Measurements from ENCODE around the gene LIN37. TPM values are rescaled to one million over a fixed set of nuclear protein-coding genes. Genes with fewer than 3 reads are reported as not detected.

The LIN37 gene
- total and polyA plus RNA-seq, 2 of the 13 experiments (the other 11 are each of a cell fraction or from before 2014, with no cell fraction given) = 6.3 to 8.7 TPM

GRCh38 chr19:35717665-35718344 lies 30.6 kb upstream of the LIN37 start, which contains the start of gene KMT2B (continued):
- TF ChIP-seq ZBTB25 (CRISPR knock-in tag; IDR thresholded peaks at IDR 0.05) (peak; percentile 47; the same call in 1 of the 2 replicates), ZUFSP (CRISPR knock-in tag; IDR thresholded peaks at IDR 0.05; ENCODE audit: borderline replicate concordance) (no peak), KLF11 (CRISPR knock-in tag; IDR thresholded peaks at IDR 0.05) (no peak), SMARCC2 (IDR thresholded peaks at IDR 0.05) (no peak), RBAK (CRISPR knock-in tag; IDR thresholded peaks at IDR 0.05) (no peak), EED (CRISPR knock-in tag; IDR thresholded peaks at IDR 0.05) (no peak), ZNF224 (CRISPR knock-in tag; IDR thresholded peaks at IDR 0.05) (no peak; the same call in 1 of the 2 replicates), ZKSCAN8 (CRISPR knock-in tag; IDR thresholded peaks at IDR 0.05; ENCODE audit: borderline replicate concordance) (no peak), BCL3 (CRISPR knock-in tag; IDR thresholded peaks at IDR 0.05) (no peak), SKI (IDR thresholded peaks at IDR 0.05; ENCODE audit: partially characterized antibody) (peak; percentile 9), SKIL (CRISPR knock-in tag; IDR thresholded peaks at IDR 0.05; ENCODE audit: borderline replicate concordance) (no peak), ZNF33B (CRISPR knock-in tag; IDR thresholded peaks at IDR 0.05) (no peak), MYPOP (CRISPR knock-in tag; IDR thresholded peaks at IDR 0.05) (no peak), ZFP36 (IDR thresholded peaks at IDR 0.05; ENCODE audit: borderline replicate concordance, low read depth, low read length, partially characterized antibody) (no peak), ZFAT (CRISPR knock-in tag; conservative IDR thresholded peaks at IDR 0.05) (0 out of 2 replicates have a peak, but pooled peaks have one; percentile 18), ATF1 (CRISPR knock-in tag; IDR thresholded peaks at IDR 0.05) (peak; percentile 67), ZNF580 (CRISPR knock-in tag; IDR thresholded peaks at IDR 0.05; ENCODE audit: borderline replicate concordance, low read depth) (no peak), DZIP1 (CRISPR knock-in tag; IDR thresholded peaks at IDR 0.05) (no peak), ZNF570 (CRISPR knock-in tag; IDR thresholded peaks at IDR 0.05; ENCODE audit: borderline replicate concordance) (no peak)
